ENCODE measurements around the gene CSRP1.
"Not testable (repeated sequence)": the region's sequence is repeated elsewhere in the genome, so short reads cannot be mapped to it uniquely, and the experiment has no call there.

Gene CSRP1

GRCh38 chr1:201533836-201534235, 26.9 kb upstream of the CSRP1 start:
- TF ChIP-seq CTCF (IDR thresholded peaks at IDR 0.05; ENCODE audit: low read depth, low read length): no peak
- DNase-seq (ENCODE audit: low read depth in 2 of 2): no peak
- no peak overlapping the region for H3K4me3 ChIP-seq (replicated peaks in 1 of 2; ENCODE audit: low read depth in 2 of 2, low read length in 2 of 2)

GRCh38 chr1:201531551-201532425, 24.9 kb upstream of the CSRP1 start:
- no peak for TF ChIP-seq CTCF (IDR thresholded peaks at IDR 0.05; ENCODE audit: low read depth, low read length)
- DNase-seq (ENCODE audit: low read depth in 2 of 2): no peak
- H3K4me3 ChIP-seq (replicated peaks in 1 of 2; ENCODE audit: low read depth in 2 of 2, low read length in 2 of 2): no peak overlapping the region

- TF ChIP-seq CTCF (IDR thresholded peaks at IDR 0.05; ENCODE audit: low read depth, low read length): peak; percentile 92
- H3K4me3 ChIP-seq (replicated peaks in 1 of 2; ENCODE audit: low read depth in 2 of 2, low read length in 2 of 2): no peak overlapping the region
- peak; percentile 89 to 90 for DNase-seq (ENCODE audit: low read depth in 2 of 2)
Measured at GRCh38 chr1:201530741-201531531, 24.0 kb upstream of the CSRP1 start.

GRCh38 chr1:201528631-201529252, 21.8 kb upstream of the CSRP1 start:
- peak; percentile 42 to 55 for DNase-seq (ENCODE audit: low read depth in 2 of 2)
- no peak for TF ChIP-seq CTCF (IDR thresholded peaks at IDR 0.05; ENCODE audit: low read depth, low read length)
- H3K4me3 ChIP-seq (replicated peaks in 1 of 2; ENCODE audit: low read depth in 2 of 2, low read length in 2 of 2): no peak overlapping the region

- no peak for DNase-seq (ENCODE audit: low read depth in 2 of 2)
- H3K4me3 ChIP-seq (replicated peaks in 1 of 2; ENCODE audit: low read depth in 2 of 2, low read length in 2 of 2): no peak overlapping the region
- TF ChIP-seq CTCF (IDR thresholded peaks at IDR 0.05; ENCODE audit: low read depth, low read length): no peak
Measured at GRCh38 chr1:201527879-201528278, 21.0 kb upstream of the CSRP1 start.

GRCh38 chr1:201525193-201525778, 18.4 kb upstream of the CSRP1 start:
- no peak overlapping the region for H3K4me3 ChIP-seq (replicated peaks in 1 of 2; ENCODE audit: low read depth in 2 of 2, low read length in 2 of 2)
- no peak for DNase-seq (ENCODE audit: low read depth in 2 of 2)
- TF ChIP-seq CTCF (IDR thresholded peaks at IDR 0.05; ENCODE audit: low read depth, low read length): no peak

GRCh38 chr1:201520046-201520575, 13.2 kb upstream of the CSRP1 start:
- DNase-seq (ENCODE audit: low read depth in 2 of 2); H3K4me3 ChIP-seq (replicated peaks in 1 of 2; ENCODE audit: low read depth in 2 of 2, low read length in 2 of 2): not testable (repeated sequence)
